ENCODE data around the gene ST8SIA1. TPM values are rescaled to one million over a fixed set of nuclear protein-coding genes. Genes with fewer than 3 reads are reported as not detected.

The ST8SIA1 gene
- total RNA-seq, 1 donor from 2014 or later: 22.0 TPM

GRCh38 chr12:22252057-22252456 is 82.5 kb downstream of the ST8SIA1 start:
- no peak overlapping the region for H3K27ac Mint-ChIP-seq (ENCODE audit: unreplicated experiment)

GRCh38 chr12:22250762-22251161 is 83.7 kb downstream of the ST8SIA1 start:
- no peak for TF ChIP-seq CTCF (IDR thresholded peaks at IDR 0.05; ENCODE audit: partially characterized antibody, unreplicated experiment)
- Mint-ChIP-seq H3K4me1 (ENCODE audit: low read depth, unreplicated experiment) (peaks cover 8% of the 10 kb centered on the region), H3K36me3 (ENCODE audit: unreplicated experiment) (no peaks in the 10 kb centered on the region), H3K27me3 (ENCODE audit: unreplicated experiment) (peaks cover 2% of the 10 kb centered on the region), H3K4me3 (ENCODE audit: unreplicated experiment) (no peak overlapping the region), H3K27ac (ENCODE audit: unreplicated experiment) (no peak overlapping the region), H3K9me3 (ENCODE audit: unreplicated experiment) (peaks cover 2% of the 10 kb centered on the region)
- no peak for DNase-seq

More at GRCh38 chr12:22252057-22252456, 82.5 kb downstream of the ST8SIA1 start:
- no peak for TF ChIP-seq CTCF (IDR thresholded peaks at IDR 0.05; ENCODE audit: partially characterized antibody, unreplicated experiment)
- Mint-ChIP-seq H3K9me3 (ENCODE audit: unreplicated experiment) (peaks cover 2% of the 10 kb centered on the region), H3K27me3 (ENCODE audit: unreplicated experiment) (peaks cover 2% of the 10 kb centered on the region), H3K4me1 (ENCODE audit: low read depth, unreplicated experiment) (peaks cover 8% of the 10 kb centered on the region), H3K36me3 (ENCODE audit: unreplicated experiment) (no peaks in the 10 kb centered on the region), H3K4me3 (ENCODE audit: unreplicated experiment) (no peak overlapping the region)
- DNase-seq: no peak

GRCh38 chr12:22248571-22249115 is 85.9 kb downstream of the ST8SIA1 start:
- H3K4me3 Mint-ChIP-seq (ENCODE audit: unreplicated experiment): no peak overlapping the region
- H3K9me3 Mint-ChIP-seq (ENCODE audit: unreplicated experiment): peaks cover 2% of the 10 kb centered on the region
- H3K36me3 Mint-ChIP-seq (ENCODE audit: unreplicated experiment): no peaks in the 10 kb centered on the region
- no peak for TF ChIP-seq CTCF (IDR thresholded peaks at IDR 0.05; ENCODE audit: partially characterized antibody, unreplicated experiment)
- no peak overlapping the region for H3K27ac Mint-ChIP-seq (ENCODE audit: unreplicated experiment)
- H3K27me3 Mint-ChIP-seq (ENCODE audit: unreplicated experiment): peaks cover 2% of the 10 kb centered on the region
- H3K4me1 Mint-ChIP-seq (ENCODE audit: low read depth, unreplicated experiment): peaks cover 8% of the 10 kb centered on the region
- no peak for DNase-seq

GRCh38 chr12:22248121-22248520 is 86.4 kb downstream of the ST8SIA1 start:
- Mint-ChIP-seq H3K27me3 (ENCODE audit: unreplicated experiment) (peaks cover 2% of the 10 kb centered on the region), H3K9me3 (ENCODE audit: unreplicated experiment) (peaks cover 2% of the 10 kb centered on the region), H3K4me3 (ENCODE audit: unreplicated experiment) (no peak overlapping the region), H3K4me1 (ENCODE audit: low read depth, unreplicated experiment) (peaks cover 8% of the 10 kb centered on the region), H3K27ac (ENCODE audit: unreplicated experiment) (no peak overlapping the region), H3K36me3 (ENCODE audit: unreplicated experiment) (no peaks in the 10 kb centered on the region)
- DNase-seq: no peak
- TF ChIP-seq CTCF (IDR thresholded peaks at IDR 0.05; ENCODE audit: partially characterized antibody, unreplicated experiment): no peak

GRCh38 chr12:22246217-22246846 is 88.2 kb downstream of the ST8SIA1 start:
- DNase-seq: no peak
- Mint-ChIP-seq H3K36me3 (ENCODE audit: unreplicated experiment) (no peaks in the 10 kb centered on the region), H3K27me3 (ENCODE audit: unreplicated experiment) (peaks cover 2% of the 10 kb centered on the region), H3K4me1 (ENCODE audit: low read depth, unreplicated experiment) (peaks cover 8% of the 10 kb centered on the region), H3K27ac (ENCODE audit: unreplicated experiment) (no peak overlapping the region), H3K9me3 (ENCODE audit: unreplicated experiment) (peaks cover 2% of the 10 kb centered on the region), H3K4me3 (ENCODE audit: unreplicated experiment) (no peak overlapping the region)
- TF ChIP-seq CTCF (IDR thresholded peaks at IDR 0.05; ENCODE audit: partially characterized antibody, unreplicated experiment): no peak

All from glutamatergic neuron (in vitro differentiated cells).